OCI-LY3 (cell line): Measurements from ENCODE around the gene CMTM6.

ENCODE experiments used
- EZH2phosphoT487 ChIP-seq: fragments of 200-600 bp; shearing (Covaris generic); IDR thresholded peaks from 2 replicates; pipeline ENCODE4 v1.6.1; 2018; ENCODE audit warnings: antibody characterized with exemption, mixed run types, low read depth
- TF ChIP-seq, protein P1 (sequence below): fragments of 200-600, 300-600 bp; sonication (generic); IDR thresholded peaks from 2 replicates; pipeline ENCODE4 v1.5.1; 2014; ENCODE audit warnings: antibody characterized with exemption, low read length, low read depth

DNA sequence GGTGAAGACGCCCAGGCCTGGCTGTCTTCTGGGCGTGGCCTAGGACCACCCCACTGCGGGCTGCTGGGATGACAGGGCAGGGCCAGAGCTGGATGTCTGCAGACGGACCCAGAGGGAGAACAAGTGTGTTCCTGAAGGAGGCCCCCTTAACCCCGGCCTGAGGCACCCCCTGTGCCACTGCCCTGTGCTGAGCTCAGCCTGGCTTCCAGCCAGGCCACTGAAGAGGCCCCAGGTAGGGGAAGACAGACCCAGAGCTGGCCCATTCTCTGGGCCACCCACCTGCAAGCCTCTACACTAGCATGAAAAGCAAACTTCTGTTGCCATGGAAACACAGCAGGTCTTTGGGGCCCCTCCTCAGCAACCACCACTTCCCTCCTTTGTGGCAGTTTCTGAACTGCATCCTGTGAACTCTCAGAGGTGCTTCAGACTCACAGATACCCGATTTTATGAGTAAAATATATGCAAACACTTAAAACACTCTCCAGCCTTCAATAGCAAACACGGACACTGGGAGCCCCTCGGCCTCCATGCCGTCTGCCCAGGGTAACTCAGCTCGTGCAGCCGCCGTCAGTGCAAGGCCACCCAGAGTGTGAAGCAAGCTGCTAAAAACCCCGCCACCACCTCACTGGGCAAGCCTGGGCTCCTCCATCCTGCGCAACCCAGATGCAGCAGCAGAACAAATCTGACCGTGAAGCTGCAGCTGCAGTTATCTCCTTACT lies 42.5 kb downstream of the CMTM6 start:
- TF ChIP-seq, protein P1, sequence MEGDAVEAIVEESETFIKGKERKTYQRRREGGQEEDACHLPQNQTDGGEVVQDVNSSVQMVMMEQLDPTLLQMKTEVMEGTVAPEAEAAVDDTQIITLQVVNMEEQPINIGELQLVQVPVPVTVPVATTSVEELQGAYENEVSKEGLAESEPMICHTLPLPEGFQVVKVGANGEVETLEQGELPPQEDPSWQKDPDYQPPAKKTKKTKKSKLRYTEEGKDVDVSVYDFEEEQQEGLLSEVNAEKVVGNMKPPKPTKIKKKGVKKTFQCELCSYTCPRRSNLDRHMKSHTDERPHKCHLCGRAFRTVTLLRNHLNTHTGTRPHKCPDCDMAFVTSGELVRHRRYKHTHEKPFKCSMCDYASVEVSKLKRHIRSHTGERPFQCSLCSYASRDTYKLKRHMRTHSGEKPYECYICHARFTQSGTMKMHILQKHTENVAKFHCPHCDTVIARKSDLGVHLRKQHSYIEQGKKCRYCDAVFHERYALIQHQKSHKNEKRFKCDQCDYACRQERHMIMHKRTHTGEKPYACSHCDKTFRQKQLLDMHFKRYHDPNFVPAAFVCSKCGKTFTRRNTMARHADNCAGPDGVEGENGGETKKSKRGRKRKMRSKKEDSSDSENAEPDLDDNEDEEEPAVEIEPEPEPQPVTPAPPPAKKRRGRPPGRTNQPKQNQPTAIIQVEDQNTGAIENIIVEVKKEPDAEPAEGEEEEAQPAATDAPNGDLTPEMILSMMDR = no peak
- TF ChIP-seq EZH2phosphoT487 = no peak
